AG09309 (cell line): ENCODE data around the gene MCM10.

Experiments used
- DNase-seq: peaks from one replicate; pipeline ENCODE4 v3.0.0-alpha.2; 2010; ENCODE audit warnings: low read depth
- H3K4me3 ChIP-seq: 2 replicates; pipeline ENCODE4 v1.5.1; 2011; ENCODE audit warnings: mild to moderate bottlenecking, low read depth, low read length, moderate library complexity; ENCODE audit not compliant: control insufficient read depth
- TF ChIP-seq, protein P1 (sequence below): IDR thresholded peaks from 2 replicates; pipeline ENCODE4 v1.5.1; 2011; ENCODE audit warnings: mild to moderate bottlenecking, low read depth, low read length, inconsistent platforms; ENCODE audit not compliant: insufficient read depth, control insufficient read depth; ENCODE audit errors: missing control alignments

MCM10 gene

GRCh38 chr10:13191362-13191761 is 30.0 kb downstream of the MCM10 start:
- no peak overlapping the region for H3K4me3 ChIP-seq
- DNase-seq, result no peak
- TF ChIP-seq, protein P1, sequence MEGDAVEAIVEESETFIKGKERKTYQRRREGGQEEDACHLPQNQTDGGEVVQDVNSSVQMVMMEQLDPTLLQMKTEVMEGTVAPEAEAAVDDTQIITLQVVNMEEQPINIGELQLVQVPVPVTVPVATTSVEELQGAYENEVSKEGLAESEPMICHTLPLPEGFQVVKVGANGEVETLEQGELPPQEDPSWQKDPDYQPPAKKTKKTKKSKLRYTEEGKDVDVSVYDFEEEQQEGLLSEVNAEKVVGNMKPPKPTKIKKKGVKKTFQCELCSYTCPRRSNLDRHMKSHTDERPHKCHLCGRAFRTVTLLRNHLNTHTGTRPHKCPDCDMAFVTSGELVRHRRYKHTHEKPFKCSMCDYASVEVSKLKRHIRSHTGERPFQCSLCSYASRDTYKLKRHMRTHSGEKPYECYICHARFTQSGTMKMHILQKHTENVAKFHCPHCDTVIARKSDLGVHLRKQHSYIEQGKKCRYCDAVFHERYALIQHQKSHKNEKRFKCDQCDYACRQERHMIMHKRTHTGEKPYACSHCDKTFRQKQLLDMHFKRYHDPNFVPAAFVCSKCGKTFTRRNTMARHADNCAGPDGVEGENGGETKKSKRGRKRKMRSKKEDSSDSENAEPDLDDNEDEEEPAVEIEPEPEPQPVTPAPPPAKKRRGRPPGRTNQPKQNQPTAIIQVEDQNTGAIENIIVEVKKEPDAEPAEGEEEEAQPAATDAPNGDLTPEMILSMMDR, result no peak

- DNase-seq, result no peak
- no peak overlapping the region for H3K4me3 ChIP-seq
- TF ChIP-seq, protein P1, result no peak
Measured at GRCh38 chr10:13193637-13194036, 32.3 kb downstream of the MCM10 start.

GRCh38 chr10:13195016-13195415 is 33.7 kb downstream of the MCM10 start:
- no peak for DNase-seq
- TF ChIP-seq, protein P1, result no peak
- no peak overlapping the region for H3K4me3 ChIP-seq

DNA sequence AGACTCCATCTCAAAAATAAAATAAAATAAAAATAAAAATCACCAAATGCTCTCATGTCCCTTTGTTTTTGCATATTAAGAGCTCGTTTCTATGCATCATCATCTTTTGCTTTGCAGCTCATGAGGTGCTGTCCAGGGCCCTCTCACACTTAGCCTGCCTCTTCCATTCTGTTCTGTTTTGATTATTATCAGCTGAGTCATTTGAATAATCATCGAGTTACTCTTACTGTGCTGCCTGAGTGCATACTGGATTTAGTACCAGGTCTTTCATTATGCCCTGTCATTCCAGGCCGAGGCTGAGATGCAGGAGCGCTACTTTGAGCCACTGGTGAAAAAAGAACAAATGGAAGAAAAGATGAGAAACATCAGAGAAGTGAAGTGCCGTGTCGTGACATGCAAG is 39.8 kb downstream of the MCM10 start:
- TF ChIP-seq, protein P1, result no peak
- DNase-seq, result no peak
- H3K4me3 ChIP-seq, result no peak overlapping the region

GRCh38 chr10:13206091-13206490 is 44.7 kb downstream of the MCM10 start:
- no peak for DNase-seq
- H3K4me3 ChIP-seq, result no peak overlapping the region
- TF ChIP-seq, protein P1, result no peak

GRCh38 chr10:13206546-13207443 is 45.4 kb downstream of the MCM10 start:
- TF ChIP-seq, protein P1, result peak; percentile 64
- no peak overlapping the region for H3K4me3 ChIP-seq
- peak; percentile 35 for DNase-seq
